ENCODE measurements around the gene ZEB2.
A peak's percentile ranks its signal among the peaks of the same experiment; 100 is the strongest.

Gene ZEB2

GRCh38 chr2:144528108-144528507 is 8.2 kb upstream of the ZEB2 start:
- no peak for DNase-seq (ENCODE audit: low read depth in 3 of 3)

GRCh38 chr2:144526831-144527230 is 6.9 kb upstream of the ZEB2 start:
- no peak for DNase-seq (ENCODE audit: low read depth in 3 of 3)

- no peak for DNase-seq (ENCODE audit: low read depth in 3 of 3)
These were observed 4.4 kb upstream of the ZEB2 start for GRCh38 chr2:144524118-144525009.

GRCh38 chr2:144523596-144524117 is 3.7 kb upstream of the ZEB2 start:
- no peak for DNase-seq (ENCODE audit: low read depth in 3 of 3)

GRCh38 chr2:144522897-144523595 is 3.1 kb upstream of the ZEB2 start:
- no peak for DNase-seq (ENCODE audit: low read depth in 3 of 3)

- DNase-seq (ENCODE audit: low read depth in 3 of 3), result no peak
These were observed 2.4 kb upstream of the ZEB2 start for GRCh38 chr2:144522176-144522896.

- no peak for DNase-seq (ENCODE audit: low read depth in 3 of 3)
These were observed 1.8 kb upstream of the ZEB2 start for GRCh38 chr2:144521686-144522085.

- DNase-seq (ENCODE audit: low read depth in 3 of 3), result no peak
These were observed 1.0 kb upstream of the ZEB2 start for GRCh38 chr2:144520756-144521487.

- no peak for DNase-seq (ENCODE audit: low read depth in 3 of 3)
These were observed 354 bp downstream of the ZEB2 start for GRCh38 chr2:144519597-144519933.

GRCh38 chr2:144518748-144519596 is 947 bp downstream of the ZEB2 start:
- DNase-seq (ENCODE audit: low read depth in 3 of 3), result no peak

GRCh38 chr2:144517866-144518747 is 1.8 kb downstream of the ZEB2 start:
- DNase-seq (ENCODE audit: low read depth in 3 of 3), result no peak

- peak in 1 of 3 experiments; percentile 29 for DNase-seq (ENCODE audit: low read depth in 3 of 3)
These were observed 2.7 kb downstream of the ZEB2 start for GRCh38 chr2:144516981-144517865.

- DNase-seq (ENCODE audit: low read depth in 3 of 3), result no peak
These were observed 3.4 kb downstream of the ZEB2 start for GRCh38 chr2:144516411-144516980.

GRCh38 chr2:144515696-144516410 is 4.1 kb downstream of the ZEB2 start:
- DNase-seq (ENCODE audit: low read depth in 3 of 3), result no peak

GRCh38 chr2:144515099-144515695 is 4.7 kb downstream of the ZEB2 start:
- DNase-seq (ENCODE audit: low read depth in 3 of 3), result no peak

GRCh38 chr2:144514616-144515091 is 5.3 kb downstream of the ZEB2 start:
- DNase-seq (ENCODE audit: low read depth in 3 of 3), result no peak
